ENCODE measurements around the gene SIRPG. TPM values are rescaled to one million over a fixed set of nuclear protein-coding genes. Genes with fewer than 3 reads are reported as not detected.

SIRPG gene
- total and polyA plus RNA-seq, 2 of the 8 experiments (the other 6 are each of a cell fraction or from before 2014, with no cell fraction given), result 0.08 TPM; not detected in 1

DNA sequence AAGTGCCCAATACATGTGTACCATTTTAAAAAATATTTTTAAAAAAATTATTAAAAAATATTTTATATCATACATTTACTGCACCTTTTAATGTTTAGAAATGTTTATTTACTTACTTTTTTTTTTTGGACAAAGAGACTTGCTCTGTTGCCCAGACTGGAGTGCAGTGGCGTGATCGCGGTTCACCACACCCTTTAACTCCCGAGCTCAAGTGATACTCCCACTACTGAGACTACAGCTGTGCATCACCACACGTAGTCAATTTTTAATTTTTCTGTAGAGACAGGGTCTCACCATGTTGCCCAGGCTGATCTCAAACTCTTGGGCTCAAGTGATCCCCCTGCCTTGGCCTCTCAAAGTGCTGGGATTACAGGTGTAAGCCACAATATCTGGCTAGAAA lies 9.2 kb upstream of the SIRPG start:
- H3K4me2 ChIP-seq (ENCODE audit: insufficient read depth in 1 of 2, low read depth in 2 of 2, low read length in 2 of 2), result no peak overlapping the region
- H3K23me2 ChIP-seq (ENCODE audit: low read depth, low read length), result no peaks in the 10 kb centered on the region
- no peak overlapping the region for H2BK5ac ChIP-seq (ENCODE audit: low read depth, low read length)
- DNase-seq (ENCODE audit: low read depth in 1 of 2, low spot score in 2 of 2) (peak in 1 of 2 experiments; percentile 6), FAIRE-seq (no peak)
- WGBS, 2 experiments (ENCODE audit: extremely low coverage in 1 of 2, insufficient coverage in 1 of 2, insufficient read length in 1 of 2, insufficient replicate concordance in 2 of 2, low coverage in 1 of 2, low lambda C conversion rate in 2 of 2, missing lambda C conversion rate in 1 of 2), result 75% methylated on average over 5 of the region's 5 CpGs; no CpG with 5 or more reads in 1 of the 2 experiments
- no peaks in the 10 kb centered on the region for H3K4me1 ChIP-seq (replicated peaks in 1 of 4; ENCODE audit: control insufficient read depth in 3 of 4, insufficient read depth in 4 of 4, low read length in 3 of 4)
- no peaks in the 10 kb centered on the region for H4K20me1 ChIP-seq (replicated peaks in 1 of 2; ENCODE audit: control insufficient read depth in 1 of 2, insufficient read depth in 2 of 2, low read length in 2 of 2)
- no peak overlapping the region for H3K27ac ChIP-seq (ENCODE audit: low read depth, low read length)
- no peak overlapping the region for H3K4me3 ChIP-seq (ENCODE audit: extremely low read depth in 1 of 4, insufficient read depth in 2 of 4, low read depth in 3 of 4, low read length in 4 of 4)
- TF ChIP-seq CHD2 (IDR thresholded peaks at IDR 0.05; ENCODE audit: low read length), result no peak
- no peak for TF ChIP-seq SAP30 (IDR thresholded peaks at IDR 0.05; ENCODE audit: insufficient read depth, insufficient replicate concordance, low read length)
- no peak for TF ChIP-seq RBBP5 (IDR thresholded peaks at IDR 0.05; ENCODE audit: borderline replicate concordance, low read depth, low read length)
- TF ChIP-seq POLR2AphosphoS5 (IDR thresholded peaks at IDR 0.05; ENCODE audit: low read depth, low read length), result no peak
- no peak for TF ChIP-seq GTF2F1 (IDR thresholded peaks at IDR 0.05; ENCODE audit: borderline replicate concordance, low read depth, low read length)
- TF ChIP-seq ATF3 (IDR thresholded peaks at IDR 0.05; ENCODE audit: insufficient read depth, low read depth, low read length), result no peak
- H3K27me3 ChIP-seq (replicated peaks in 1 of 4; ENCODE audit: control insufficient read depth in 3 of 4, extremely low read depth in 1 of 4, insufficient read depth in 3 of 4, low read length in 3 of 4), result no peaks in the 10 kb centered on the region
- H2BK20ac ChIP-seq (ENCODE audit: low read length), result no peak overlapping the region
- H4K8ac ChIP-seq (ENCODE audit: extremely low read depth, insufficient read depth, low read length), result no peak overlapping the region
- H4K91ac ChIP-seq (replicated peaks; ENCODE audit: insufficient read length, low read length), result no peak overlapping the region
- no peak overlapping the region for H2BK12ac ChIP-seq (ENCODE audit: low read depth, low read length)
- no peaks in the 10 kb centered on the region for H3K79me1 ChIP-seq (ENCODE audit: low read depth, low read length)
- H2AK5ac ChIP-seq (ENCODE audit: low read depth, low read length), result no peak overlapping the region
- H3K9ac ChIP-seq (replicated peaks in 1 of 4; ENCODE audit: extremely low read depth in 1 of 4, low read depth in 3 of 4, low read length in 3 of 4), result no peak overlapping the region
- no peak overlapping the region for H3K18ac ChIP-seq (ENCODE audit: extremely low read depth, low read length)
- H3K56ac ChIP-seq (replicated peaks; ENCODE audit: insufficient read length, low read depth, low read length), result no peak overlapping the region
- no peaks in the 10 kb centered on the region for H3K36me3 ChIP-seq (ENCODE audit: control insufficient read depth in 2 of 4, insufficient read depth in 4 of 4, low read length in 3 of 4)
- no peak overlapping the region for H3K4ac ChIP-seq (replicated peaks; ENCODE audit: insufficient read length, low read depth, low read length)
- POLR2A ChIA-PET (ENCODE audit: partially characterized antibody), result interaction anchor here (0.6 kb wide), 1 partner anchor 157 kb away, joined by 4 read pairs; no protein-coding TSS in a partner anchor
- no peak overlapping the region for H2BK120ac ChIP-seq (replicated peaks; ENCODE audit: low read depth, low read length)
- H2BK15ac ChIP-seq (ENCODE audit: low read length), result no peak overlapping the region
- no peak overlapping the region for H3K14ac ChIP-seq (ENCODE audit: insufficient read length)
- H4K5ac ChIP-seq (ENCODE audit: insufficient read length, low read depth, low read length), result no peak overlapping the region
- no peak overlapping the region for H2AFZ ChIP-seq (ENCODE audit: low read length)
- CTCF ChIA-PET (ENCODE audit: partially characterized antibody), result interaction anchor here (0.6 to 1.4 kb wide), 5 partner anchors 9 to 857 kb away, joined by 3 to 5 read pairs (median 4); no protein-coding TSS in a partner anchor
- H3K79me2 ChIP-seq (ENCODE audit: control insufficient read depth in 1 of 2, insufficient read depth in 2 of 2, low read length in 2 of 2), result no peaks in the 10 kb centered on the region
- H3K9me3 ChIP-seq (ENCODE audit: insufficient read depth in 2 of 2, low read depth in 1 of 2, low read length in 1 of 2), result peaks cover 0 to 4% of the 10 kb centered on the region in 2 experiments; a peak in 1 of 4 replicates
- H3K23ac ChIP-seq (ENCODE audit: insufficient read length), result no peak overlapping the region
